K562 (cell line): ENCODE results near the gene CHMP2A. TPM values are rescaled to one million over a fixed set of nuclear protein-coding genes. Genes with fewer than 3 reads are reported as not detected.

Source experiments
- HDAC2 ChIP-seq: fragments of 450-650 bp; IDR thresholded peaks from 2 replicates; pipeline ENCODE4 v1.6.1; 2016; ENCODE audit warnings: mild to moderate bottlenecking
- MTF1 ChIP-seq: fragments of 250-450 bp; sonication (Bioruptor Pico); IDR thresholded peaks from 2 replicates; pipeline ENCODE4 v1.9.0; 2021; ENCODE audit warnings: moderate library complexity, mild to moderate bottlenecking, inconsistent platforms, borderline replicate concordance
- ZNF217 ChIP-seq: sonication (generic); formaldehyde crosslinking; IDR thresholded peaks from 2 replicates; pipeline ENCODE4 v1.8.0; 2022; ENCODE audit warnings: mild to moderate bottlenecking, missing genetic modification reagents
- polyA plus RNA-seq, 8 experiments: library from polyadenylated mRNA; depleted of rRNA in 4 of 8; stranded (reverse) in 5 of 8; unstranded in 3 of 8; fragments of >200 nt; fragmentation: Nextera tagmentation in 2 of 8; fragmentation: Illumina TruSeq in 1 of 8; extraction: Ambion mirVana in 2 of 8; extraction: Trizol in 1 of 8; gene quantifications; 2 replicates each; pipeline versions ENCODE4 v1.2.1 to v1.2.3, GENCODE V29; 2011 to 2014; ENCODE audit warnings: inconsistent platforms in 1 of 8, missing spikeins in 1 of 8
- total RNA-seq, 7 experiments: library from RNA; depleted of rRNA in 6 of 7; stranded (reverse); fragments of >200 nt in 6 of 7; fragmentation: Illumina TruSeq in 2 of 7; extraction: Trizol in 2 of 7; gene quantifications; 2 replicates each; pipeline versions ENCODE4 v1.2.1 to v1.2.3, GENCODE V29; 2011 to 2021; ENCODE audit warnings: low replicate concordance in 1 of 7
- TF ChIP-seq, protein P1 (sequence below): fragments of 200-600 bp; sonication (generic); IDR thresholded peaks from one replicate; pipeline ENCODE4 v1.6.1; 2012; ENCODE audit warnings: mild to moderate bottlenecking, low read depth, low read length, inconsistent platforms
- TF ChIP-seq, protein P2 (sequence below): fragments of 450-650 bp; IDR thresholded peaks from 2 replicates; pipeline ENCODE4 v1.6.1; 2018; ENCODE audit not compliant: partially characterized antibody
- TF ChIP-seq, protein P3 (sequence below): fragments of 250-450 bp; sonication (Bioruptor Pico); IDR thresholded peaks from 2 replicates; pipeline ENCODE4 v1.5.0; 2020; ENCODE audit warnings: mild to moderate bottlenecking, borderline replicate concordance
- TF ChIP-seq, protein P4 (sequence below): fragments of 450-650 bp; IDR thresholded peaks from one replicate; pipeline ENCODE4 v1.6.1; 2018; ENCODE audit warnings: mild to moderate bottlenecking, moderate library complexity; ENCODE audit not compliant: partially characterized antibody

CHMP2A gene
- total and polyA plus RNA-seq, 9 of the 15 experiments (the other 6 are each of a cell fraction or from before 2014, with no cell fraction given), result 57.6 to 159 (median 87.2) TPM

DNA sequence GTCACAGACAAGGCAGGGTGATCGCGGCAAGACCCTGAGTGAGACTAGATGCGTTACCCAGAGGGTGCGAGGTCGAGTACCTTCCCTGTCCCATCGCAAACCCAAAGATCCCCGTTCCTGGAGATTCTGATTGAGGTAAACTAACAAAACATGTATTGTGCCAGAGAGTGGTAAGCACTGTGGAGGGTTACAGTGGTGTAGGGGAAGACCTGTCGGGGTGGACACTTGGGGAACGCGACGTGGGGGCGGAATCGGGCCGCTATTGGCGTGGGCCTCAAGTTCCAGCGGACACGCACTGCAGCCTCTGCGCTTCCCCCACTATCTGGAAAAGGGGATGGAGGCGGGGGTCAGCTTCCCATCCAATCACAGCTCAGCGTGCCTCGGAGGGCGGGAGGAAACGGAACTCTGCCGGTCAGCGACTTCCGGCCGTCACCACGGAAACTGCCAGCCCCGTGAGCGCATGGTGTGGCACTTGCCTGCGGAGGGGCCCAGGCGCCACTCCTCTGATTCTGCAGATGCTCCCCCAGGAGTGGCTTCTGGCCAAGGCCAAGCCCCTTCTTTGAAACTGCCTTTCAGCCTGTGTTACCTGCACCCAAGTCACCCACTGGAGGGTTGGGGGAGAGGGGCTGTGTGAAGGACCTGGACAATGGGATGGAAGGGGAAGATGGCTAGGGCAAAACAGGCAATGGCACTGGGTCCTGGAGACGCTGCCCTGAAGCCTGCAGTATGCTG is 4.5 kb upstream of the CHMP2A start (continued):
- TF ChIP-seq, protein P1, sequence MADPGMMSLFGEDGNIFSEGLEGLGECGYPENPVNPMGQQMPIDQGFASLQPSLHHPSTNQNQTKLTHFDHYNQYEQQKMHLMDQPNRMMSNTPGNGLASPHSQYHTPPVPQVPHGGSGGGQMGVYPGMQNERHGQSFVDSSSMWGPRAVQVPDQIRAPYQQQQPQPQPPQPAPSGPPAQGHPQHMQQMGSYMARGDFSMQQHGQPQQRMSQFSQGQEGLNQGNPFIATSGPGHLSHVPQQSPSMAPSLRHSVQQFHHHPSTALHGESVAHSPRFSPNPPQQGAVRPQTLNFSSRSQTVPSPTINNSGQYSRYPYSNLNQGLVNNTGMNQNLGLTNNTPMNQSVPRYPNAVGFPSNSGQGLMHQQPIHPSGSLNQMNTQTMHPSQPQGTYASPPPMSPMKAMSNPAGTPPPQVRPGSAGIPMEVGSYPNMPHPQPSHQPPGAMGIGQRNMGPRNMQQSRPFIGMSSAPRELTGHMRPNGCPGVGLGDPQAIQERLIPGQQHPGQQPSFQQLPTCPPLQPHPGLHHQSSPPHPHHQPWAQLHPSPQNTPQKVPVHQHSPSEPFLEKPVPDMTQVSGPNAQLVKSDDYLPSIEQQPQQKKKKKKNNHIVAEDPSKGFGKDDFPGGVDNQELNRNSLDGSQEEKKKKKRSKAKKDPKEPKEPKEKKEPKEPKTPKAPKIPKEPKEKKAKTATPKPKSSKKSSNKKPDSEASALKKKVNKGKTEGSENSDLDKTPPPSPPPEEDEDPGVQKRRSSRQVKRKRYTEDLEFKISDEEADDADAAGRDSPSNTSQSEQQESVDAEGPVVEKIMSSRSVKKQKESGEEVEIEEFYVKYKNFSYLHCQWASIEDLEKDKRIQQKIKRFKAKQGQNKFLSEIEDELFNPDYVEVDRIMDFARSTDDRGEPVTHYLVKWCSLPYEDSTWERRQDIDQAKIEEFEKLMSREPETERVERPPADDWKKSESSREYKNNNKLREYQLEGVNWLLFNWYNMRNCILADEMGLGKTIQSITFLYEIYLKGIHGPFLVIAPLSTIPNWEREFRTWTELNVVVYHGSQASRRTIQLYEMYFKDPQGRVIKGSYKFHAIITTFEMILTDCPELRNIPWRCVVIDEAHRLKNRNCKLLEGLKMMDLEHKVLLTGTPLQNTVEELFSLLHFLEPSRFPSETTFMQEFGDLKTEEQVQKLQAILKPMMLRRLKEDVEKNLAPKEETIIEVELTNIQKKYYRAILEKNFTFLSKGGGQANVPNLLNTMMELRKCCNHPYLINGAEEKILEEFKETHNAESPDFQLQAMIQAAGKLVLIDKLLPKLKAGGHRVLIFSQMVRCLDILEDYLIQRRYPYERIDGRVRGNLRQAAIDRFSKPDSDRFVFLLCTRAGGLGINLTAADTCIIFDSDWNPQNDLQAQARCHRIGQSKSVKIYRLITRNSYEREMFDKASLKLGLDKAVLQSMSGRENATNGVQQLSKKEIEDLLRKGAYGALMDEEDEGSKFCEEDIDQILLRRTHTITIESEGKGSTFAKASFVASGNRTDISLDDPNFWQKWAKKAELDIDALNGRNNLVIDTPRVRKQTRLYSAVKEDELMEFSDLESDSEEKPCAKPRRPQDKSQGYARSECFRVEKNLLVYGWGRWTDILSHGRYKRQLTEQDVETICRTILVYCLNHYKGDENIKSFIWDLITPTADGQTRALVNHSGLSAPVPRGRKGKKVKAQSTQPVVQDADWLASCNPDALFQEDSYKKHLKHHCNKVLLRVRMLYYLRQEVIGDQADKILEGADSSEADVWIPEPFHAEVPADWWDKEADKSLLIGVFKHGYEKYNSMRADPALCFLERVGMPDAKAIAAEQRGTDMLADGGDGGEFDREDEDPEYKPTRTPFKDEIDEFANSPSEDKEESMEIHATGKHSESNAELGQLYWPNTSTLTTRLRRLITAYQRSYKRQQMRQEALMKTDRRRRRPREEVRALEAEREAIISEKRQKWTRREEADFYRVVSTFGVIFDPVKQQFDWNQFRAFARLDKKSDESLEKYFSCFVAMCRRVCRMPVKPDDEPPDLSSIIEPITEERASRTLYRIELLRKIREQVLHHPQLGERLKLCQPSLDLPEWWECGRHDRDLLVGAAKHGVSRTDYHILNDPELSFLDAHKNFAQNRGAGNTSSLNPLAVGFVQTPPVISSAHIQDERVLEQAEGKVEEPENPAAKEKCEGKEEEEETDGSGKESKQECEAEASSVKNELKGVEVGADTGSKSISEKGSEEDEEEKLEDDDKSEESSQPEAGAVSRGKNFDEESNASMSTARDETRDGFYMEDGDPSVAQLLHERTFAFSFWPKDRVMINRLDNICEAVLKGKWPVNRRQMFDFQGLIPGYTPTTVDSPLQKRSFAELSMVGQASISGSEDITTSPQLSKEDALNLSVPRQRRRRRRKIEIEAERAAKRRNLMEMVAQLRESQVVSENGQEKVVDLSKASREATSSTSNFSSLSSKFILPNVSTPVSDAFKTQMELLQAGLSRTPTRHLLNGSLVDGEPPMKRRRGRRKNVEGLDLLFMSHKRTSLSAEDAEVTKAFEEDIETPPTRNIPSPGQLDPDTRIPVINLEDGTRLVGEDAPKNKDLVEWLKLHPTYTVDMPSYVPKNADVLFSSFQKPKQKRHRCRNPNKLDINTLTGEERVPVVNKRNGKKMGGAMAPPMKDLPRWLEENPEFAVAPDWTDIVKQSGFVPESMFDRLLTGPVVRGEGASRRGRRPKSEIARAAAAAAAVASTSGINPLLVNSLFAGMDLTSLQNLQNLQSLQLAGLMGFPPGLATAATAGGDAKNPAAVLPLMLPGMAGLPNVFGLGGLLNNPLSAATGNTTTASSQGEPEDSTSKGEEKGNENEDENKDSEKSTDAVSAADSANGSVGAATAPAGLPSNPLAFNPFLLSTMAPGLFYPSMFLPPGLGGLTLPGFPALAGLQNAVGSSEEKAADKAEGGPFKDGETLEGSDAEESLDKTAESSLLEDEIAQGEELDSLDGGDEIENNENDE, result no peak
- TF ChIP-seq, protein P2, sequence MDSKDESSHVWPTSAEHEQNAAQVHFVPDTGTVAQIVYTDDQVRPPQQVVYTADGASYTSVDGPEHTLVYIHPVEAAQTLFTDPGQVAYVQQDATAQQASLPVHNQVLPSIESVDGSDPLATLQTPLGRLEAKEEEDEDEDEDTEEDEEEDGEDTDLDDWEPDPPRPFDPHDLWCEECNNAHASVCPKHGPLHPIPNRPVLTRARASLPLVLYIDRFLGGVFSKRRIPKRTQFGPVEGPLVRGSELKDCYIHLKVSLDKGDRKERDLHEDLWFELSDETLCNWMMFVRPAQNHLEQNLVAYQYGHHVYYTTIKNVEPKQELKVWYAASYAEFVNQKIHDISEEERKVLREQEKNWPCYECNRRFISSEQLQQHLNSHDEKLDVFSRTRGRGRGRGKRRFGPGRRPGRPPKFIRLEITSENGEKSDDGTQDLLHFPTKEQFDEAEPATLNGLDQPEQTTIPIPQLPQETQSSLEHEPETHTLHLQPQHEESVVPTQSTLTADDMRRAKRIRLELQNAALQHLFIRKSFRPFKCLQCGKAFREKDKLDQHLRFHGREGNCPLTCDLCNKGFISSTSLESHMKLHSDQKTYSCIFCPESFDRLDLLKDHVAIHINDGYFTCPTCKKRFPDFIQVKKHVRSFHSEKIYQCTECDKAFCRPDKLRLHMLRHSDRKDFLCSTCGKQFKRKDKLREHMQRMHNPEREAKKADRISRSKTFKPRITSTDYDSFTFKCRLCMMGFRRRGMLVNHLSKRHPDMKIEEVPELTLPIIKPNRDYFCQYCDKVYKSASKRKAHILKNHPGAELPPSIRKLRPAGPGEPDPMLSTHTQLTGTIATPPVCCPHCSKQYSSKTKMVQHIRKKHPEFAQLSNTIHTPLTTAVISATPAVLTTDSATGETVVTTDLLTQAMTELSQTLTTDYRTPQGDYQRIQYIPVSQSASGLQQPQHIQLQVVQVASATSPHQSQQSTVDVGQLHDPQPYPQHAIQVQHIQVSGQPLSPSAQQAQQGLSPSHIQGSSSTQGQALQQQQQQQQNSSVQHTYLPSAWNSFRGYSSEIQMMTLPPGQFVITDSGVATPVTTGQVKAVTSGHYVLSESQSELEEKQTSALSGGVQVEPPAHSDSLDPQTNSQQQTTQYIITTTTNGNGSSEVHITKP, result peak; percentile 17
- TF ChIP-seq ZNF217 (CRISPR knock-in tag), result no peak
- TF ChIP-seq, protein P3, sequence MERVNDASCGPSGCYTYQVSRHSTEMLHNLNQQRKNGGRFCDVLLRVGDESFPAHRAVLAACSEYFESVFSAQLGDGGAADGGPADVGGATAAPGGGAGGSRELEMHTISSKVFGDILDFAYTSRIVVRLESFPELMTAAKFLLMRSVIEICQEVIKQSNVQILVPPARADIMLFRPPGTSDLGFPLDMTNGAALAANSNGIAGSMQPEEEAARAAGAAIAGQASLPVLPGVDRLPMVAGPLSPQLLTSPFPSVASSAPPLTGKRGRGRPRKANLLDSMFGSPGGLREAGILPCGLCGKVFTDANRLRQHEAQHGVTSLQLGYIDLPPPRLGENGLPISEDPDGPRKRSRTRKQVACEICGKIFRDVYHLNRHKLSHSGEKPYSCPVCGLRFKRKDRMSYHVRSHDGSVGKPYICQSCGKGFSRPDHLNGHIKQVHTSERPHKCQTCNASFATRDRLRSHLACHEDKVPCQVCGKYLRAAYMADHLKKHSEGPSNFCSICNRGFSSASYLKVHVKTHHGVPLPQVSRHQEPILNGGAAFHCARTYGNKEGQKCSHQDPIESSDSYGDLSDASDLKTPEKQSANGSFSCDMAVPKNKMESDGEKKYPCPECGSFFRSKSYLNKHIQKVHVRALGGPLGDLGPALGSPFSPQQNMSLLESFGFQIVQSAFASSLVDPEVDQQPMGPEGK, result 0 out of 2 replicates have a peak, but pooled peaks have one; percentile 60
- peak; percentile 83; the same call in 1 of the 2 replicates for TF ChIP-seq HDAC2
- no peak for TF ChIP-seq MTF1 (CRISPR knock-in tag)
- TF ChIP-seq, protein P4, sequence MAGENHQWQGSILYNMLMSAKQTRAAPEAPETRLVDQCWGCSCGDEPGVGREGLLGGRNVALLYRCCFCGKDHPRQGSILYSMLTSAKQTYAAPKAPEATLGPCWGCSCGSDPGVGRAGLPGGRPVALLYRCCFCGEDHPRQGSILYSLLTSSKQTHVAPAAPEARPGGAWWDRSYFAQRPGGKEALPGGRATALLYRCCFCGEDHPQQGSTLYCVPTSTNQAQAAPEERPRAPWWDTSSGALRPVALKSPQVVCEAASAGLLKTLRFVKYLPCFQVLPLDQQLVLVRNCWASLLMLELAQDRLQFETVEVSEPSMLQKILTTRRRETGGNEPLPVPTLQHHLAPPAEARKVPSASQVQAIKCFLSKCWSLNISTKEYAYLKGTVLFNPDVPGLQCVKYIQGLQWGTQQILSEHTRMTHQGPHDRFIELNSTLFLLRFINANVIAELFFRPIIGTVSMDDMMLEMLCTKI, result no peak
